Measurements from ENCODE around the gene STAU1. TPM values are rescaled to one million over a fixed set of nuclear protein-coding genes. Genes with fewer than 3 reads are reported as not detected.
"Not testable (repeated sequence)": the region's sequence is repeated elsewhere in the genome, so short reads cannot be mapped to it uniquely, and the experiment has no call there.

Gene STAU1
- total and polyA plus RNA-seq, 5 donors from 2014 or later: 29.6 to 67.6 (median 39.1) TPM

DNA sequence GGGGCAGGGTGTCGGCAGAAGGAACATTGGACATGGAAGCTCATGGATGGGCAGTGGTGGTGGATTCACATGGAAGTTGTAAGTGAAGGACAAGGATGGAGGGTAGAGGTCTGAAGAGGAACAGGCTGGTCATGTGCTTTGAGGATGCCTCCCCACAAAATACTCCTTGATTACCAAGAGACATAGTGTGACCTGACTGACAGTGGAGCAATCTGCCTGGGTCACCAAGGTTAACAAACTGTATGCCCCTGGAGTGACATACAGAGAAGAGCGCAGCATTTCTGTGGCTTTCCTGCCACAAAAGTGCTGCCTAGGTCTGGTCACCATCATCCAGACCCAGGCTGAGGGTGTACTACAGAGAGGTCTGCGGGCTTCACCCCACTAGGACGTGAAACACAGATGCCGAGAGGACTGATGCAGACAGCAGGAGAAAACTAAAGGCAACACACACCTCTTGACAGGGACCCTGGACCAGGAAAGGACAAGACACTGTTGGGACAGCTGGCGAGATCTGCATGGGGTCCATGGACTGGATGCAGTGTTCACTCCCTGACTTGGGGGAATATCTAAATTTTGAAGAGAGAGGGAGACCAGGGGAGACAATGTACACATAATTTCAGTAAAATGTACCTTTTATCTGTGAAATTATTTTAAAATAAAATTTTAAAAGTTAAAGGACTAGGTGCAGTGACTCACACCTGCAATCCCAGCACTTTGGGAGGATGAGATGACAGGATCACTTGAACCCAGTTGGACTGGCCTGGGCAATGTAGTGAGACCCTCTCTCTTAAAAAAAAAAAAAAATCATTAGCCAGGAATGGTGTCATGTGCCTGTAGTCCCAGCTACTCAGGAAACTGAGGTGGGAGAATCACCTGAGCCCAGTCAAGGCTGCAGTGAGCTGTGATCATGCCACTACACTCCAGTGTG, 77.1 kb downstream of the STAU1 start:
- Histone ChIP-seq H3K4me3 (ENCODE audit: low read depth, low read length) (no peak overlapping the region), H3K27me3 (ENCODE audit: control insufficient read depth, insufficient read depth, low read length) (no peaks in the 10 kb centered on the region), H3K27ac (ENCODE audit: insufficient read depth, low read length, poor library complexity, severe bottlenecking) (no peak overlapping the region), H3K9me3 (ENCODE audit: control insufficient read depth in 2 of 2, low read length in 2 of 2) (no peaks in the 10 kb centered on the region), H3K36me3 (ENCODE audit: control insufficient read depth, insufficient read depth, low read length) (peaks cover 35% of the 10 kb centered on the region), H3K4me1 (ENCODE audit: control insufficient read depth, insufficient read depth, low read length, poor library complexity, severe bottlenecking) (no peaks in the 10 kb centered on the region)
- Mint-ChIP-seq H3K4me3 (no peak overlapping the region), H3K36me3 (peaks cover 41% of the 10 kb centered on the region), H3K27ac (peak overlapping the region; percentile 47 to 92 (median 62)), H3K4me1 (peaks cover 0 to 12% (median 6%) of the 10 kb centered on the region in 4 donors), H3K9me3 (no peaks in the 10 kb centered on the region), H3K27me3 (no peaks in the 10 kb centered on the region)
- no peak for DNase-seq
- no peak for ATAC-seq (ENCODE audit: low read depth in 2 of 2)

DNA sequence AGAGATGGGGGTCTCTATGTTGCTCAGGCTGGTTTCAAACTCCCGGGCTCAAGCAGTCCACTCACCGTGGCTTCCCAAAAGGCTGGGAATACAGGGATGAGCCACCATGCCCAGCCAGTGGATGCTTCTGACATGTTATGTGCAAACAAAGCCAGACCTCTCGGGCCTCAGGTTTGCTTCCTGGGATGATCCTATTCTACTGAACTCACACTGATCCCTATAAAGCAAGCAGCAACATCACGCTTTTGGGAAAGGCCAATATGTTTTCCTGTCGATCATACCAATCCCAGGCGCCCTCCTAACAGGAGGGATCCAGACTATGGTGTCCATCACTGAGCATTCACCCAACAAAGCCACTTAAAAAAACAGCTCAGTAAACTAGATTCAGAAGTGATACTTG, 81.8 kb downstream of the STAU1 start:
- H3K27ac Mint-ChIP-seq: no peak overlapping the region
- H3K27me3 Mint-ChIP-seq: no peaks in the 10 kb centered on the region
- no peak for ATAC-seq (ENCODE audit: low read depth in 2 of 2)
- H3K4me3 Mint-ChIP-seq: no peak overlapping the region
- H3K9me3 ChIP-seq (ENCODE audit: control insufficient read depth in 2 of 2, low read length in 2 of 2): no peaks in the 10 kb centered on the region
- H3K27ac ChIP-seq (ENCODE audit: insufficient read depth, low read length, poor library complexity, severe bottlenecking): no peak overlapping the region
- no peak overlapping the region for H3K4me3 ChIP-seq (ENCODE audit: low read depth, low read length)
- H3K4me1 ChIP-seq (ENCODE audit: control insufficient read depth, insufficient read depth, low read length, poor library complexity, severe bottlenecking): no peaks in the 10 kb centered on the region
- peaks cover 39% of the 10 kb centered on the region for H3K36me3 Mint-ChIP-seq
- peaks cover 4 to 24% (median 11%) of the 10 kb centered on the region in 4 donors for H3K4me1 Mint-ChIP-seq
- DNase-seq: no peak
- H3K36me3 ChIP-seq (ENCODE audit: control insufficient read depth, insufficient read depth, low read length): peaks cover 25% of the 10 kb centered on the region
- no peaks in the 10 kb centered on the region for H3K27me3 ChIP-seq (ENCODE audit: control insufficient read depth, insufficient read depth, low read length)
- H3K9me3 Mint-ChIP-seq: no peaks in the 10 kb centered on the region

DNA sequence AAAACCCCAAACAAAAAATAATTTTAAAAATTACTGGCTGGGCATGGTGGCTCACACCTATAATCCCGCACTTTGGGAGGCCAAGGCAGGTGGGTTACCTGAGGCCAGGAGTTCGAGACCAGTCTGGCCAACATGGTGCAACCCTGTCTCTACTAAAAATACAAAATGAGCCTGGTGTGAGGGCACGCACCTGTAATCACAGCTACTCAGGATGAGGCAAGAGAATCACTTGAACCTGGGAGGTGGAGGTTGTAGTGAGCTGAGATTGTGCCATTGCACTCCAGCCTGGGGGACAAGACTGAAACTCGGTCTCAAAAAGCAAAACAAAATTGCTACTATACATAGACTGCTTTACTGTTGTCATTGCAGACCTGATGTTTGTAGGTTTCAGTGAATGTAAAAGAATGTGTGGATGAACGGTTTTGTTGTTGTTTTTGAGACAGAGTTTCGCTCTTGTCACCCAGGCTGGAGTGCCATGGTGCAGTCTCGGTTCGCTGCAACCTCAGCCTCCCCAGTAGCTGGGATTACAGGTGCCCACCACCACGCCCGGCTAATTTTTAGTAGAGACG, 83.1 kb downstream of the STAU1 start:
- H3K27me3 Mint-ChIP-seq; H3K27ac ChIP-seq (ENCODE audit: insufficient read depth, low read length, poor library complexity, severe bottlenecking); H3K27me3 ChIP-seq (ENCODE audit: control insufficient read depth, insufficient read depth, low read length); H3K4me3 ChIP-seq (ENCODE audit: low read depth, low read length); ATAC-seq (ENCODE audit: low read depth in 2 of 2); H3K9me3 ChIP-seq (ENCODE audit: control insufficient read depth in 2 of 2, low read length in 2 of 2); H3K4me3 Mint-ChIP-seq; H3K4me1 ChIP-seq (ENCODE audit: control insufficient read depth, insufficient read depth, low read length, poor library complexity, severe bottlenecking); H3K9me3 Mint-ChIP-seq; DNase-seq: not testable (repeated sequence)
- Mint-ChIP-seq H3K27ac (peak overlapping the region in 1 of 3 donors; percentile 65), H3K36me3 (peaks cover 34% of the 10 kb centered on the region), H3K4me1 (peaks cover 4 to 32% (median 13%) of the 10 kb centered on the region in 4 donors)
- peaks cover 29% of the 10 kb centered on the region for H3K36me3 ChIP-seq (ENCODE audit: control insufficient read depth, insufficient read depth, low read length)

DNA sequence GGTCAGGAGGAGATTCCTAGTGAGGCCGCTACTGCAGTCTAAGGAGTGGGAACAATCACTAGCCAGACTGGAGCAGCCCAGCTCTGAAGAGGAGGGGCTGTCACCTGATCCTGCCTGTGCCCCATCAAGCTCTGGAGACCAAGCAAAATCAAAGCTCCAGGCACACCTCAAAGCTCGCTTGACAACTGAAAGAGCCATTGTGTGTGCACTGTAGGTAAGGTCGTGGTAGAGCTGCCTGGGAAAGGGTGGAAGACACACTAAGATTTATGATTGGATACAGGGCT, 83.8 kb downstream of the STAU1 start:
- H3K36me3 ChIP-seq (ENCODE audit: control insufficient read depth, insufficient read depth, low read length): peaks cover 30% of the 10 kb centered on the region
- H3K4me3 ChIP-seq (ENCODE audit: low read depth, low read length): no peak overlapping the region
- H3K27ac ChIP-seq (ENCODE audit: insufficient read depth, low read length, poor library complexity, severe bottlenecking): no peak overlapping the region
- peak overlapping the region in 1 of 3 donors; percentile 8 for H3K27ac Mint-ChIP-seq
- no peak overlapping the region for H3K4me3 Mint-ChIP-seq
- peaks cover 4 to 32% (median 14%) of the 10 kb centered on the region in 4 donors for H3K4me1 Mint-ChIP-seq
- H3K9me3 Mint-ChIP-seq: no peaks in the 10 kb centered on the region
- peaks cover 31% of the 10 kb centered on the region for H3K36me3 Mint-ChIP-seq
- H3K9me3 ChIP-seq (ENCODE audit: control insufficient read depth in 2 of 2, low read length in 2 of 2): no peaks in the 10 kb centered on the region
- peaks cover 4% of the 10 kb centered on the region for H3K4me1 ChIP-seq (ENCODE audit: control insufficient read depth, insufficient read depth, low read length, poor library complexity, severe bottlenecking)
- H3K27me3 Mint-ChIP-seq: no peaks in the 10 kb centered on the region
- ATAC-seq (ENCODE audit: low read depth in 2 of 2) (no peak), DNase-seq (no peak)
- H3K27me3 ChIP-seq (ENCODE audit: control insufficient read depth, insufficient read depth, low read length): no peaks in the 10 kb centered on the region

DNA sequence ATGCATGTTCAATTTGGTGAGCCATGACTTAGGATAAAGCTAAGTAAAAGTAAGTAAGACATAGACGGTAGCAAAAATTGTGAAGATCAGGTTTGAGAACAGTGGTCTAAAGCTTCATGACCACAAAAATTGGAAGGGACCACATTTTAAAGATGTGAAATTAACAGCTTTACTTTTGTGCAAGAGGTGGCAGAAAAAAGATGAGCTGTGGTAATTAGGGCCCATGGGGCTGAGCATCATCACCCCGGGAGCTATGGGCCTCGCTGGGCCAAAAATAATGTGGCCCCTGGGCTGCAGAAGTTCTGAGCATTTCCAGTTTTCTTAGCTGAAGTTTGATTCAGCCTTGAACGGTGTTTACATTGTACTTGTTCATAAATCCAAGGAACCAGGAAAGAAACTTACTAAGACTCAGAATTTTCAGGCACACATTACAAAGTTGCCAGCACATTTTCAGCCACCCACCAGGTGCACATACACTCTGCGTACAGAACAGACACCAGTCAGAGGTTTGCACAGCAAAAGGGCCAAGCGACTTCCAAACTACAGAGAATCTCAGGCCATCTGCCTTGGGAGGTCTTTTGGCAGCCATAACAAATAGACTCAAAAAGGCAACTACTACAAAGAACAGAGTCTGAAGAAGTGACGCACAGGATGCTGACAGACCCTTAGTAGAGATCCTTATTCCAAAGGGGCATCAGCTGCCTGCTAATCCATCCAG, 84.3 kb downstream of the STAU1 start:
- Mint-ChIP-seq H3K27ac (peak overlapping the region in 1 of 3 donors; percentile 58), H3K36me3 (peaks cover 32% of the 10 kb centered on the region), H3K4me1 (peaks cover 3 to 29% (median 15%) of the 10 kb centered on the region in 4 donors), H3K27me3 (no peaks in the 10 kb centered on the region), H3K9me3 (no peaks in the 10 kb centered on the region), H3K4me3 (no peak overlapping the region)
- H3K36me3 ChIP-seq (ENCODE audit: control insufficient read depth, insufficient read depth, low read length): peaks cover 35% of the 10 kb centered on the region
- H3K4me1 ChIP-seq (ENCODE audit: control insufficient read depth, insufficient read depth, low read length, poor library complexity, severe bottlenecking): peaks cover 4% of the 10 kb centered on the region
- ATAC-seq (ENCODE audit: low read depth in 2 of 2) (no peak), DNase-seq (no peak)
- no peaks in the 10 kb centered on the region for H3K9me3 ChIP-seq (ENCODE audit: control insufficient read depth in 2 of 2, low read length in 2 of 2)
- H3K27ac ChIP-seq (ENCODE audit: insufficient read depth, low read length, poor library complexity, severe bottlenecking): no peak overlapping the region
- no peaks in the 10 kb centered on the region for H3K27me3 ChIP-seq (ENCODE audit: control insufficient read depth, insufficient read depth, low read length)
- H3K4me3 ChIP-seq (ENCODE audit: low read depth, low read length): no peak overlapping the region

DNA sequence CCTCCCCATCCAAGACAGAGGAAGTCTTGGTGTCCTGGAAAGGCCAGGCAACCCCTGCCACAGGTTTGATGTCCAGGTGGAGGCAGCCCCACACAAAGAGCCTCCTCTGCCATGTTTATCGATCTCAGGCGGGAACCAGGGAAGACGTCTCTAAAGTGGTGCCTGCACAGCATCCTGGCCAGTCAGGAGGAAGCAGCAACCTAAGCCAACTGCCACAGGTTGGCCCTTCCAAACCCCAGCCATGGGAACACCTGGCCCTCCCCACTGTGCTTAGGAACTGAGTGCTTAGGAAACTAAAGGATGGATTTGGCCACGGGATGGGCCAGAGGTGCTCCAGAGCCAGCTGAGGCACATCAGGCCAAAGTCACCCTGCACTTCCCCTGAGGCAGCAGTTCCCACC, 85.1 kb downstream of the STAU1 start:
- Mint-ChIP-seq H3K9me3 (peaks cover 0 to 2% (median 0%) of the 10 kb centered on the region in 7 donors), H3K4me1 (peaks cover 0 to 24% (median 16%) of the 10 kb centered on the region in 4 donors), H3K36me3 (peaks cover 35% of the 10 kb centered on the region), H3K27me3 (no peaks in the 10 kb centered on the region), H3K27ac (peak overlapping the region in 2 of 3 donors; percentile 7 to 58), H3K4me3 (no peak overlapping the region)
- ATAC-seq (ENCODE audit: low read depth in 2 of 2): no peak
- H3K4me3 ChIP-seq (ENCODE audit: low read depth, low read length): no peak overlapping the region
- peaks cover 4% of the 10 kb centered on the region for H3K4me1 ChIP-seq (ENCODE audit: control insufficient read depth, insufficient read depth, low read length, poor library complexity, severe bottlenecking)
- H3K27me3 ChIP-seq (ENCODE audit: control insufficient read depth, insufficient read depth, low read length): no peaks in the 10 kb centered on the region
- no peaks in the 10 kb centered on the region for H3K9me3 ChIP-seq (ENCODE audit: control insufficient read depth in 2 of 2, low read length in 2 of 2)
- H3K36me3 ChIP-seq (ENCODE audit: control insufficient read depth, insufficient read depth, low read length): peaks cover 42% of the 10 kb centered on the region
- H3K27ac ChIP-seq (ENCODE audit: insufficient read depth, low read length, poor library complexity, severe bottlenecking): no peak overlapping the region
- DNase-seq: no peak

DNA sequence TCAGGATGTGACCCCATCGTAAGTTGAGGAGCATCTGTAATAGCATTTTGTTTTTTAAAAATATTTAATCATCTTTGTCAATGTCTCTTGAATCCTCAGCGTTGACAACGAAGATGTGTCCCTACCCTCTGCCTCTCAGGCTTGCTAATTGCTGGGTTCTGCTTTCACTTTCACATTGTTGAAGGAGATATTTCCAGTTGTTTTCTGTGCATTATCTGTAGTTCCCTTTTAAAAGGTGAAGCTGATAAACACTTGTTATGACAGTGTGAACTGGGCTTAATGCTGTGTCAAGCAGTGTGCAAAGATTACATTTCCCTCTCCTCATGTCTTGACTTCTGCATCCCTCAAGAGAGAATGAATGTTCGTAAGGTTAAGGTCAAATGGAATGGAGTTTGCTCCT, 87.2 kb downstream of the STAU1 start:
- Mint-ChIP-seq H3K27me3 (no peaks in the 10 kb centered on the region), H3K4me3 (no peak overlapping the region), H3K36me3 (peaks cover 50% of the 10 kb centered on the region), H3K9me3 (peaks cover 0 to 2% (median 0%) of the 10 kb centered on the region in 7 donors), H3K27ac (peak overlapping the region; percentile 39 to 81 (median 63)), H3K4me1 (peaks cover 0 to 23% (median 15%) of the 10 kb centered on the region in 4 donors)
- Histone ChIP-seq H3K27ac (ENCODE audit: insufficient read depth, low read length, poor library complexity, severe bottlenecking) (peak overlapping the region; percentile 38), H3K27me3 (ENCODE audit: control insufficient read depth, insufficient read depth, low read length) (no peaks in the 10 kb centered on the region), H3K4me1 (ENCODE audit: control insufficient read depth, insufficient read depth, low read length, poor library complexity, severe bottlenecking) (peaks cover 4% of the 10 kb centered on the region), H3K4me3 (ENCODE audit: low read depth, low read length) (peak overlapping the region; percentile 54), H3K36me3 (ENCODE audit: control insufficient read depth, insufficient read depth, low read length) (peaks cover 54% of the 10 kb centered on the region), H3K9me3 (ENCODE audit: control insufficient read depth in 2 of 2, low read length in 2 of 2) (no peaks in the 10 kb centered on the region)
- DNase-seq (peak in 1 of 3 donors; percentile 37), ATAC-seq (ENCODE audit: low read depth in 2 of 2) (no peak)

Data from CD4-positive, CD25-positive, alpha-beta regulatory T cell (primary cell).